Measurements from ENCODE around the gene CYP26B1.

Gene CYP26B1

DNA sequence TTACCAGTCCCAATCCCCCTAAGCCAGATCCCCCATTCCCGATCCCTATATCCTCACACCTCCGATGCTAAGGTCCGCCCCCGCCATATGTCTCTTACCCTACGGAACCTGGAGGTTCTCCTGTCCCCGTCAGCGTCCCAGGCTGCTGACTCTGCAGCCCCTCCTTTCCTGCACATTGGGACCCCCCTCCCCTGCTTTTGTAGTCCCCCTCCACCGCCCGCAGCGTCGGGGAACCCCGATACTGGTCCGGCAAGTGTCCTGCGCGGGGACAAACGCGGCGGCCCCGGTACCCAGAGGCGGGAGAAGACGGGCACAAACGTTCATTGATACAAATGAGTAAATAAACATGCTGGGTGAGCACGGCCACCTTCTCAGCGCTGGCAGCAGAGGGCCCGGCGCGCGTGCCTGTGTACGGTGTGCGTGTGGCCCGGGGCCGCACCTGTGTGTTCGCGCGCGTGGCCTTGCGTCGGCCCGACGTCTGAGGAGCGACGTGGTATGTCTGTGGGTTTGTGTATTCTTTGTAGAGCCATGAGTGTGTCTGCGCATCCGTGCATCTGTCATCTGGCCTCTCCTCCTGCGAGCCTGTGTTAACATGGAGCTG is 2.0 kb upstream of the CYP26B1 start:
- Mint-ChIP-seq H3K36me3 (peaks cover 10% of the 10 kb centered on the region), H3K4me3 (peak overlapping the region; percentile 3), H3K27ac (peak overlapping the region; percentile 52), H3K27me3 (peaks cover 89% of the 10 kb centered on the region), H3K4me1 (peaks cover 35% of the 10 kb centered on the region), H3K9me3 (no peaks in the 10 kb centered on the region)
- peak; percentile 18 for DNase-seq
- CTCF ChIA-PET: interaction anchor here (0.7 to 2.9 kb wide), 12 partner anchors 10 to 620 kb away, joined by 3 to 46 read pairs (median 4); no protein-coding TSS in a partner anchor

DNA sequence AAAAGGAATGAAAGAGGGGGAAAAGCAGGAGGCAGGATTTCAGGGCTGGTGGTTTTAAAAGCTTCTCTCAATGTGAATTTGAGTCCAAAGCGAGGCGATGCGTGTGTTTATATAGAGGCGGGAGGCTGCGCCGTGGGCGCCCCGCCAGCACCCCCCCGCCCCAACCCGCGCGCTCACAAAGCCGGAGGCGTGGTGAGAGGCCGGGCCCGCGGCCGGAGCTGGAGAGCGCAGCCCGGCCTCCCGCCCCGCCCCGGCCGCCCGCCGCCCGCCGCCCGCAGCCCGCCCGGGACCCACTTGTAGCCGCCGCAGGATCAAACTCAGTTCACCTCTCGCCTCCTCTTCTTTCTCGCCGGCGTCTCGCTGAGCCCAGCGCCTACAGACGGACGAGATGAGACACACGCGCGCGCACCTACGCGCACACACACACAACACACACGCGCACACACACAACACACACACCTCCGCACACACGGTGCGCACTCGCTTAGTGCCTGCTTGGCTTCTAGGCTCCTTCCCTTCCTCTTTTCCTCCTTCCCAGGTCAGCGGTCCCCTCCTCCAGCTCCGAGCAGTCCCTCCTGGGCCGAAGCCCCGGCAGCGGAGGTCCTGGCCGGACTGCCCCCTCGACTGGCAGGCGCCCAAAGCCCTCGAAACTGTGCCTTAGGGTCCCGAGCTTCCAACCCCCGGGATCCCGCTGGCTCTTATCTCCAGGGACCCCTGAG is 1.3 kb upstream of the CYP26B1 start:
- Mint-ChIP-seq H3K9me3 (no peaks in the 10 kb centered on the region), H3K36me3 (peaks cover 10% of the 10 kb centered on the region), H3K27me3 (peaks cover 96% of the 10 kb centered on the region), H3K4me1 (peaks cover 37% of the 10 kb centered on the region), H3K4me3 (peak overlapping the region; percentile 59), H3K27ac (peak overlapping the region; percentile 52)
- DNase-seq: peak; percentile 37
- CTCF ChIA-PET: interaction anchor here (2.9 kb wide), 1 partner anchor 225 kb away, joined by 46 read pairs; no protein-coding TSS in a partner anchor

DNA sequence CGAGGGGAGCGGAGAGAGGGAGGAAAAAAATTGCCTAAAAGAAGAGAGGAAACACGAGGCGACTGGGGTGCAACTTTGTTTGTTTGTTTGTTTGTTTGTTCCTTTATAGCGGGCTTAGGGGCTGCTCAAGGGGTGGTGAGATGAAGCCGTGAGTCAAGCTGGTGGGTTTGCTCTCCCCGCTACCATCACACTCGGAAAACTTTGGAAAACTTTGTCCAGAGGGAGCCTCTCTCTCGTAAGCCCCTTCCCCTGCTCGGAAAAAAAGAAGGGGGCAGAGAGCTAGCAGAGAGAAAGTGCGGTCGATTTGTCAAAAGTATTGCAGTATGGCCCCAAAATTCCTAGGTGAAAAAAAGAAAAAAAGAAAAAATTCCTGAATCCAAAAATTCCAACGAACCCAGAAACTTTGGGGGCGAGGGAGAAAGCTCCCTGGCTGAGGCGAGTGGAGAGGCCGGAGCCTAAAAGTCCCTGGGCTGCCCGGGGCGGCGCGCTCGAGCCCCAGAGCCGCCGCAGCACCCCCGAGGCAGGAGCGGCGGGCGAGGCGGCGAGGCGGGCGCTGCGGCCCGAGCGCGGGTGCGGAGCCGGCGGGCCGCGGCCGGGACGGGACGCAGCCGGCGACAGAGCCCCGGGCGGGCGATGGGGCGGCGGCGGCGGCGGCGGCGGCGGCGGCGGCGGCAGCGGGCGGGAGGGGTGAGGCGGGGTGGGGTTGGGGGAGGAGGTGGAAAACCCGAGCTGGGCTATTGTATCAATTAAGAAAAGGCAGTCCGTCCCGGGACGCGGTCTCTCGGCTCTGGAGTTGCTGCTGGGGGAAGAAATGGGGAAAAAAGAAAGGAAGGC is 558 bp upstream of the CYP26B1 start:
- Mint-ChIP-seq H3K27me3 (peaks cover 98% of the 10 kb centered on the region), H3K4me1 (peaks cover 37% of the 10 kb centered on the region), H3K36me3 (peaks cover 10% of the 10 kb centered on the region), H3K4me3 (peak overlapping the region; percentile 59), H3K27ac (no peak overlapping the region), H3K9me3 (no peaks in the 10 kb centered on the region)
- peak; percentile 14 for DNase-seq
- CTCF ChIA-PET: interaction anchor here (0.5 to 2.9 kb wide), 2 partner anchors 224 to 602 kb away, joined by 3 to 46 read pairs; no protein-coding TSS in a partner anchor

DNA sequence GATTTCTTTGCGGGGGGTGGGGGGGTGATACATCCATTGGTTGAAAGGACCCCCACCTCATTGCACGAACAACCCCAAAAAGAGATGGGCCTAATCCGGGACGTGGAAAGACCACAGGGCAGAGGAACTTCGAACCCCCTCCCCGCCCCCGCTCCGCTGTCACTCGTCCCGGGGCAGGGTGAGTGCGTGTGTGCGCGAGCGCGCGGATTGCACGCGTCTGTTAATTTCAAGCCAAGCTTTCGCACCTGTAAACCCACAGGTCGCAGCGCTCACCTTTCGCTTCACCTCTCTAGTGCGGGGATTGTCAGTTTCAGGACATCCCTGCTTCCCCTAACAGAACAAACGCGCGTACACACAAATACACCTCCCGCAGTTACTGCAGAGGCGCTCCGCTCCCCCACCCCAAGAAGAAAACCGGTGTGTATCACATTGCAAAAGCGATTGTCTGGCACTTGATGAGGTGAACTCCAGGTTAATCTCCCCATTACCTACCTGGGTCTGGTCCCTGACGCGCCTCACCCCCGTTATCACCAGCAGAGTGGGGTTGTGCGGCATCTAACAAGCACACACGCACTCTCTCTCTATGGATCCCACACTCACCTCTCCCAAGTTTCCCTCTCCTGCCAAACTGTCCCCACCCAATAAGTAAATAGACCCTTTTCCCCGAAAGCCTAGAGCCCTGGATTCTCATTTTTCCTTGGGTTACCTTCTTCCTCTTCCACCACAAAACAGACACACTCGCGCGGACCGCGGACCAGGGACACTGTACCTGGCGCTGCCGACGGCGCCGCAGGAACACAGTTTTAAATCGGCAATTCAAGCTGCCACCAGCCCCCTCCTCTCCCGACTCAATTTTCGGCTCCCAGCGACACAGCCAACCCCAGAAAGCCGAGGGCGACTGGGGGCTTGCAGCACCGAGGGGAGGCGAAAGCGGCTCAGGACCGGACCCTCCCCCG is 1.0 kb downstream of the CYP26B1 start:
- DNase-seq: peak; percentile 19
- H3K4me3 Mint-ChIP-seq: no peak overlapping the region
- peaks cover 37% of the 10 kb centered on the region for H3K4me1 Mint-ChIP-seq
- H3K9me3 Mint-ChIP-seq: no peaks in the 10 kb centered on the region
- peaks cover 99% of the 10 kb centered on the region for H3K27me3 Mint-ChIP-seq
- CTCF ChIA-PET: no interaction called here
- H3K27ac Mint-ChIP-seq: peak overlapping the region; percentile 25
- peaks cover 10% of the 10 kb centered on the region for H3K36me3 Mint-ChIP-seq

DNA sequence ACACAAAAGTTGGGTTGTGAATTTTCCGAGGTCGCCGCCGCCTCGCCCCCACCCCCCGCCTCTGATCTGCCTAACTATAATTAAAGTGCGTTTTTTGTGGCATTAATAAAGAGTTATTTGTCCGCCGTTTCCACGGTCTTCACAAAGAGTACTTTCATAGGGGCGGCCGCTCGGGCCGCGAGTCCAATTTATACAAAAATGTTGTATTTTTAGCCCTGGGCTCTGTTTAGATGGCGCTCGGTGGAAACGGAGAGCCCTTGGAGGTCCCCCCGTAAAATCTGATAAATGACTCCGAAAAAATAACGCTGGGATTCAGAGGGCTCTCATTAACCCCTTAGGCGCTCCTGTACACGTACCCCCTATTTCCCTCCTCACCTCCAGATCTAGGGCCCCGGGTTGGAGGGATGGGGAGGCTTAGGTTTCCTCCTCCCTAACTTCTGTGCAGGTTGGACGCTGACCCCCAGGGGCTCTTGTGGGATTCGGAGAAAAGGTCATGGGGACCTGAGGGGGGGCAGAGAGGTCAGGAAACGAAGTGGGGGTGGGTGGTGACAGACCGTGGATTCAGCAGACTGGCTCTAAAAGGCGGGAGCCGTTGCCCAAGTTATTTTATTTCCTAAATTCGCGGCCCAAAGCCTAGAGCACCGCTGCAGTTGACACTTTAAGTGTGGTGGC is 1.9 kb downstream of the CYP26B1 start:
- Mint-ChIP-seq H3K9me3 (no peaks in the 10 kb centered on the region), H3K27me3 (peaks cover 99% of the 10 kb centered on the region), H3K4me3 (peak overlapping the region; percentile 33), H3K4me1 (peaks cover 37% of the 10 kb centered on the region), H3K36me3 (peaks cover 10% of the 10 kb centered on the region), H3K27ac (no peak overlapping the region)
- DNase-seq: peak; percentile 4
- CTCF ChIA-PET: no interaction called here

DNA sequence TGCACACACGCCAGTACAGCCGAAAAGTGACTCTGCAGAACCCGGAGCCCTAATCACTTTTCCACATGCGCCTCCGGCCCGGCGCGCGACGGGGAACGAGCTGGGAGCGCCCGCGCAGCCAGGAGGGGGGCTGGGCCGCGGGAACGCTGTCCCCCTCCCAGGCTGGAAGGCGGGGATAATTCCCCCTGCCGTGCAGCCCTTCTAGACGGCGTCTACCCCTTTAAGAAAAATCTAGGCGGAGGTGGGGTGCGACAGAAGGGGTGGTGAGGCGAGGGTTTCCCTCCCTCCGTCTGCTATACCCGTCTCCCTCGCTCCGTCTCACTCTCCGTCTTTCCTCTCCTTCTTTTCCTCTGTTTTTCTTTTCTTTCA is 2.4 kb downstream of the CYP26B1 start:
- Mint-ChIP-seq H3K36me3 (peaks cover 10% of the 10 kb centered on the region), H3K4me1 (peaks cover 36% of the 10 kb centered on the region), H3K27ac (no peak overlapping the region), H3K4me3 (peak overlapping the region; percentile 33), H3K27me3 (peaks cover 98% of the 10 kb centered on the region), H3K9me3 (no peaks in the 10 kb centered on the region)
- CTCF ChIA-PET: no interaction called here
- peak; percentile 13 for DNase-seq

DNA sequence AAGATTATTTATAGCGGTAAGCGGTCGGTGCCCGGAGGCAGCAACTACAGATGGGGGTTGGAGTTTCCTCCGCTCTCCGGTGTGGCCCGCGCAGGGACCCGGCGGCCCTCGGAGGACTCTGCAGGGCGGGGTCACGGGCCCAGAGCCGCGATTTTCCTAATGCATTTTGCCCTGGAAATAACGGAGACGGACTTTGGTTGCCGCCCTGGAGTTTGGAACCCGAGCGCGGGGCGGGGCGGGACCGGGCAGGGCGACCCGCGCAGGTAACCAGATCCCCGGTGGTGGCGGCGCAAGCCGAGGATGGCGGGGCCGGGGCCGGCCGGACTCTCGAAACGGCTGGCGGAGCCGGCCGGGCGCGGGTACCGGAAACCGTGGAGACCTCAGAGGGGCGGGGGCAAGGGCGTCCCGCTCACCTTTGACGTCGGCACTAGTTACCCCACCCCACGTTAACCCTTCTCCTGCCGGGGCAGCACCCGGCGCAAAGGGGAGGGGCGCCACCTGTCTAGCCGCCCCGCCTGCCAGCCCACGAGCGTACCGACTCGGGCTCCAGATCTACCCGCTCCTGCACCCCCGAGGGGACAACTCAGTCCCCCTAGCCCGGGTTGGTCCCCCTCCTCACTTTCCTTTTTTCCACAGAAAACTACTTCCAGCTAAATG is 2.9 kb downstream of the CYP26B1 start:
- CTCF ChIA-PET: no interaction called here
- peaks cover 10% of the 10 kb centered on the region for H3K36me3 Mint-ChIP-seq
- H3K4me3 Mint-ChIP-seq: no peak overlapping the region
- H3K27me3 Mint-ChIP-seq: peaks cover 93% of the 10 kb centered on the region
- no peak overlapping the region for H3K27ac Mint-ChIP-seq
- peak; percentile 20 for DNase-seq
- no peaks in the 10 kb centered on the region for H3K9me3 Mint-ChIP-seq
- H3K4me1 Mint-ChIP-seq: peaks cover 30% of the 10 kb centered on the region

DNA sequence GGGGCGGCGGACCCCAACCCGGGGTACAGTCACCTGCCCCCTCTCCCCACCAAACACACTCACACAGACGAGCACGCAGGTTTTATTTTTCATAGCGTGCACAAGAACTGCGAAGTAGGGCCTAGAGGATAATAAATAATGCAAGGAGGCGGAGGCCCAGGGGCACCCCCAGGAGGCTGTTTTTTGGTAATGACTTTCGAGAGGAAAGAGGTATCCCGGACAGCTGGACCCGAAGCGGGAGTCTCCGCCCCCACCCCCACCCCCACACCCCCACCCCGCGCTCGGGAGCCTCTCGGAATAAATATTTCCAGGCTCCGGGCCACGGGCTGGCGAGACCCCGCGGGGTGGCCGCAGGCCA is 3.4 kb downstream of the CYP26B1 start:
- CTCF ChIA-PET: no interaction called here
- DNase-seq: no peak
- H3K27ac Mint-ChIP-seq: no peak overlapping the region
- H3K27me3 Mint-ChIP-seq: peaks cover 88% of the 10 kb centered on the region
- no peaks in the 10 kb centered on the region for H3K9me3 Mint-ChIP-seq
- no peak overlapping the region for H3K4me3 Mint-ChIP-seq
- peaks cover 10% of the 10 kb centered on the region for H3K36me3 Mint-ChIP-seq
- peaks cover 25% of the 10 kb centered on the region for H3K4me1 Mint-ChIP-seq

DNA sequence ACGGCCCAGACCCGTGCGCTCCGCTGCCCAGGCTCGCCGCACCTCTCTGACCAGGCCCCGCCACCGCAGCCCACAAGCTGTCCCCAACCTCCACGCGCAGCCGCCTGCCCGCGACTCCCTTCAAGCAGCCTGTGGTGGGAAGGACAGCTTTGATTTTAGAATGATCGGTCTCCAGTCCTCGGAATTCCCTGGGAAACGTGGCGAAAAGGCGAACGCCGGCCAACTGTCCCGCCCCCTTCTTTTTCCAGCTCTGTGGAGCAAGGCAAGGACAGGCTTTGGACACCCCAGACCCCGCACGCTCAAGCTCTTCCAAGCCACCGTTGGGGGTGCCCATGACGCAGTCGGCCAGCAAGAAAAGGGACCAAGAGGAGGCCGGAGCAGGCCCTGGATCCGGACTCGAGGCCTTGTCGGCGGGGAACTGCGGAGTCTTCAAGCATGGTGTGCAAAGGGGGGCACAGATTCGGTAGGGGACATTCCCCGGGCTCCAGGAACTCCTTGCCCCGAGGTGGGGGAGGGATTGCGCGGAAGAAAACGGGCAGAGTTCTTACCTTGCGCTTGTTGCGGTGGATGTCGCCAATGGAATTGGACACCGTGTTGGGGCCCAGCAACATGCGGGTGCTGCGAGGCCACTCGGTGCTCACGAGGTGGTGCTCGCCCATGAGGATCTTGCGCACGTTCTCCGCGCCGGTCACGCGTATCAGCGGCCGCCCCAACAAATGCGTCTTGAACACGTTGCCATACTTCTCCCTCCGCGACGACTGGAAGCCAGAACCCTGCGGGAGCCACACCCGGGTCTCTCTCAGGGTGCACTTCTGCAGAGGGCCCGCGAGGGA is 4.0 kb downstream of the CYP26B1 start:
- Mint-ChIP-seq H3K9me3 (no peaks in the 10 kb centered on the region), H3K27ac (no peak overlapping the region), H3K36me3 (peaks cover 9% of the 10 kb centered on the region), H3K4me3 (no peak overlapping the region), H3K27me3 (peaks cover 82% of the 10 kb centered on the region), H3K4me1 (peaks cover 21% of the 10 kb centered on the region)
- peak; percentile 19 for DNase-seq
- CTCF ChIA-PET: no interaction called here

DNA sequence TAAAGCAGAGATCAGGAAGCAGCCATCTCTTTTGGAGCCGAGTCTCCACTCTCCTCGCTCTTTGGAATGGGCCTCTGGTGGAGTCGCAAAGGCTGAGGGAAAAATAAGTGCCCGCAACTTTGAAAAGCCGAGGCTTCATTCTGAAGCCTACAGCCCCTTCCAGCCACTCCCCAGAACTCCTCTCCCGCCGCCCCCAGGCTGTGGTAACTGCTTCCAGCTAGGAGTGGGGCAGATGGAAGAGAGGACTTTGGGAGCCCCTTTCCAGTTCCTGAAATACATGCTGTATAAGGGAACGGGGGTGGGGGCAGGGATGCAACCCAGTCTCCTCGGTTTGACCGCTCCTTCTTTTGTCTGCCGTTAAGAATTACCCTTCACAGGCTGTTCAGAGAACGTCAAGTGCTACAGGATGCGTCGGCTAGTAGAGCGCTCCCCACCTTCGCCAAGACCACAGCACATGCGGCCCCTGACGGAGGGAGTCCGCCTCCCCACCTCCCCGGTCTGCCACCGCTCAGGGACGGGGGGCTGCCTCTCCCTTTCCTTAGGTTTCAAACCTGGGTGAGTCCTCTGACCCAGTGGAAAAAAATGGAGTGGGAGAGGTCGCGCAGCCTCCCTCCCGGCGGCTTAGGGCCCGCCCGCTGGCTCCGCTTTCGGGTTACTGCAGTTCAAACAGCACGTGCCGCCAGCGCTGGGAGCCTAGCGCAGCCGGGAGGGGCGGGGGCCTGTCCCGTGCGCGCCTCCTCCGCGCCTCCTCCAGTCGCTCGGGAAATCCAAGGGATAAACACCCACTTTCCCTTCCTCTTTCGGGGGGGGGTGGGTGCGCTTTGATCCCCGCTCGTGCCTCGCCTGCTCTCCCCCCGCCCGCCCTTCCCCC is 4.9 kb downstream of the CYP26B1 start:
- peaks cover 6% of the 10 kb centered on the region for H3K36me3 Mint-ChIP-seq
- no peak overlapping the region for H3K27ac Mint-ChIP-seq
- no peaks in the 10 kb centered on the region for H3K9me3 Mint-ChIP-seq
- H3K4me1 Mint-ChIP-seq: peaks cover 16% of the 10 kb centered on the region
- DNase-seq: peak; percentile 19
- H3K27me3 Mint-ChIP-seq: peaks cover 73% of the 10 kb centered on the region
- CTCF ChIA-PET: no interaction called here
- H3K4me3 Mint-ChIP-seq: no peak overlapping the region

DNA sequence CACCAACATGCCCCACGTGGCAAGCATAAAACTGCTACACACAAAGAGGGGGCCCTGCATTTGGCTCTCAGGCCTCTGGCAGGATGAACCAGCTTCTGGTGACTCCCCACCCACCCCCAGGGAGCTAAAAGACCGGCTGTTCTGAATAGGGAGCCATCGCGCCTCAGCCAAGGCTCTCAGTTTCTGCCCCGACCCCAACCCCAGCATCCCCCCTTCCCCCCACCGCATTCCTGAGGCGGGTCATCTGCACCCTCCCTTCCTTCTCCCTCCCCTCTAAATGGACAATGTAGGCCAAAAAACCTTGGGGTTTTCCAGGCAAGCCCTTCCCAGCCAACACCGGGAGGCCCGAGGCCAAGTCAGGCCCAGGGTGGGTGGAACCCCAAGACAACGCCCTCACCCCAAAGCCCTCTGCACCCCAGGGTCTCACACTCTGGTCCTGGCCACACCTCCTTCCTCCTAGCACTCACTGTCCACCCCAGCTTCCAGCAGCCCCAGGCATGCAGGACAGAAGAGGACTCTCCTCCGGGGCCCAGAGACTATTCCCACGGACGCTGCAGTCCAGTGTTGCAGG is 5.7 kb downstream of the CYP26B1 start:
- Mint-ChIP-seq H3K36me3 (peaks cover 5% of the 10 kb centered on the region), H3K27me3 (peaks cover 66% of the 10 kb centered on the region), H3K27ac (no peak overlapping the region), H3K4me3 (no peak overlapping the region), H3K9me3 (no peaks in the 10 kb centered on the region), H3K4me1 (peaks cover 15% of the 10 kb centered on the region)
- CTCF ChIA-PET: no interaction called here
- peak; percentile 8 for DNase-seq

Data from activated naive CD4-positive, alpha-beta T cell treated with anti-CD3 and anti-CD28 coated beads, Interleukin-2, amount 10 ng/mL, durations not matched to agents 7 days and 5 days (primary cell).